ENCODE measurements around the gene CANX.

DNA sequence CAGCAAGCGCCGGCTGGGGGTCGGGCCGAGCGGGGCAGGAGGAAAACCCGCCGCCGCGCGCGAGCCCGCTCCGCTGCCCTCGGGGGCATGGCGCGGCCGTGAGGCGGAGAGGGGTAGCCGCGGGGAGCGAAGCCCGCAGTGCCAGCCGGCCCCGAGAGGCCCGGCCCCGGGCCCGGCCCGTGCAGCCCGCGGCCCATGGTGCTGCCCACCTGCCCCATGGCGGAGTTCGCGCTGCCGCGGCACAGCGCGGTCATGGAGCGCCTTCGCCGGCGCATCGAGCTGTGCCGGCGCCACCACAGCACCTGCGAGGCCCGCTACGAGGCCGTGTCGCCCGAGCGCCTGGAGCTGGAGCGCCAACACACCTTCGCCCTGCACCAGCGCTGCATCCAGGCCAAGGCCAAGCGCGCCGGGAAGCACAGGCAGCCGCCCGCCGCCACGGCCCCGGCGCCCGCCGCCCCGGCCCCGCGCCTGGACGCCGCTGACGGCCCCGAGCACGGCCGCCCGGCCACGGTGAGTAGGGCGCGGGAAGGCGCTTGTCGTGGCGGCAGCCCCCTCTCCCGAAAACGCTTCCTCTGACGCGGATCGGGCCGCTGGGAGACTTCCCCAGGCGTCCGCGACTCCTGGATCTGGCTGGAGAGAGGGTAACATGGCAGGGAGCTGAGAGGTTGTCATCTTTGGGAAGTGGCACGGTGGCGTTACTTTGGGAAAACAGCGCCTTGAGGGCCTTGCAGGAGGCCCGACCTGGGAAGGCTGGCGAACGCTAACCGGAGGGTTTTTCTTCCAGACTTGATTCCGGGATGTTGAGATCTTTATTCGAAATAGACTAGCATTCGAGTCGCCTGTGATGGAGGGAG is 34.4 kb downstream of the CANX start:
- TF ChIP-seq, protein P1, sequence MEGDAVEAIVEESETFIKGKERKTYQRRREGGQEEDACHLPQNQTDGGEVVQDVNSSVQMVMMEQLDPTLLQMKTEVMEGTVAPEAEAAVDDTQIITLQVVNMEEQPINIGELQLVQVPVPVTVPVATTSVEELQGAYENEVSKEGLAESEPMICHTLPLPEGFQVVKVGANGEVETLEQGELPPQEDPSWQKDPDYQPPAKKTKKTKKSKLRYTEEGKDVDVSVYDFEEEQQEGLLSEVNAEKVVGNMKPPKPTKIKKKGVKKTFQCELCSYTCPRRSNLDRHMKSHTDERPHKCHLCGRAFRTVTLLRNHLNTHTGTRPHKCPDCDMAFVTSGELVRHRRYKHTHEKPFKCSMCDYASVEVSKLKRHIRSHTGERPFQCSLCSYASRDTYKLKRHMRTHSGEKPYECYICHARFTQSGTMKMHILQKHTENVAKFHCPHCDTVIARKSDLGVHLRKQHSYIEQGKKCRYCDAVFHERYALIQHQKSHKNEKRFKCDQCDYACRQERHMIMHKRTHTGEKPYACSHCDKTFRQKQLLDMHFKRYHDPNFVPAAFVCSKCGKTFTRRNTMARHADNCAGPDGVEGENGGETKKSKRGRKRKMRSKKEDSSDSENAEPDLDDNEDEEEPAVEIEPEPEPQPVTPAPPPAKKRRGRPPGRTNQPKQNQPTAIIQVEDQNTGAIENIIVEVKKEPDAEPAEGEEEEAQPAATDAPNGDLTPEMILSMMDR (IDR thresholded peaks at IDR 0.05): no peak
- no peak for TF ChIP-seq EZH2 (IDR thresholded peaks at IDR 0.05)
